Measurements from ENCODE around the gene S1PR2. TPM values are rescaled to one million over a fixed set of nuclear protein-coding genes. Genes with fewer than 3 reads are reported as not detected.
A peak's percentile ranks its signal among the peaks of the same experiment; 100 is the strongest.

Gene S1PR2
- total and polyA plus RNA-seq, 9 of the 15 experiments (the other 6 are each of a cell fraction or from before 2014, with no cell fraction given), result 1.5 to 3.9 (median 2.0) TPM

- TF ChIP-seq E2F8 (IDR thresholded peaks at IDR 0.05; ENCODE audit: low read depth, partially characterized antibody) (peak; percentile 96), SRF (CRISPR knock-in tag; IDR thresholded peaks at IDR 0.05) (peak in 1 of 2 experiments; percentile 73; a peak in 1 of 4 replicates), ZBTB11 (CRISPR knock-in tag; IDR thresholded peaks at IDR 0.05) (peak in 1 of 3 experiments; percentile 70; a peak in 2 of 6 replicates), ZNF282 (CRISPR knock-in tag; IDR thresholded peaks at IDR 0.05) (no peak; the same call in 1 of the 2 replicates), PHF21A (IDR thresholded peaks at IDR 0.05; ENCODE audit: borderline replicate concordance, low read depth) (no peak), SMAD4 (CRISPR knock-in tag; conservative IDR thresholded peaks at IDR 0.05) (no peak), L3MBTL2 (IDR thresholded peaks at IDR 0.05) (peak; percentile 52; the same call in 1 of the 2 replicates), FOXJ3 (CRISPR knock-in tag; IDR thresholded peaks at IDR 0.05) (no peak), EP400 (IDR thresholded peaks at IDR 0.05) (peak; percentile 92), ZNF384 (IDR thresholded peaks at IDR 0.05; ENCODE audit: low read depth, low read length) (peak; percentile 56), MITF (IDR thresholded peaks at IDR 0.05) (no peak), ZNF766 (CRISPR knock-in tag; conservative IDR thresholded peaks at IDR 0.05) (no peak), FUS (optimal IDR thresholded peaks at IDR 0.05; ENCODE audit: low read depth, low read length) (peak; percentile 55), DPF2 (IDR thresholded peaks at IDR 0.05) (no peak), NFE2 (IDR thresholded peaks at IDR 0.05; ENCODE audit: low read depth) (no peak), HNRNPL (IDR thresholded peaks at IDR 0.05; ENCODE audit: low read depth, low read length) (peak; percentile 97), FOXP4 (CRISPR knock-in tag; IDR thresholded peaks at IDR 0.05; ENCODE audit: borderline replicate concordance) (peak; percentile 21; the same call in 1 of the 2 replicates), RBM25 (IDR thresholded peaks at IDR 0.05; ENCODE audit: low read depth, low read length, severe bottlenecking) (no peak)
Measured at GRCh38 chr19:10194500-10195198, 36.5 kb downstream of the S1PR2 start, which contains the start of gene DNMT1 (continued).

All from K562 (cell line).